AG10803 (cell line): ENCODE results near the gene FMO4.
A peak's percentile ranks its signal among the peaks of the same experiment; 100 is the strongest.
"Not testable (repeated sequence)": the region's sequence is repeated elsewhere in the genome, so short reads cannot be mapped to it uniquely, and the experiment has no call there.

Source experiments
- DNase-seq: peaks from one replicate; pipeline ENCODE4 v3.0.0; 2010; ENCODE audit warnings: low read depth
- H3K4me3 ChIP-seq: 2 replicates; pipeline ENCODE4 v1.5.1; 2011; ENCODE audit warnings: mild to moderate bottlenecking, low read length, control low read depth
- CTCF ChIP-seq: conservative IDR thresholded peaks from 2 replicates; pipeline ENCODE4 v1.5.1; 2011; ENCODE audit warnings: mild to moderate bottlenecking, low read length, control low read depth, inconsistent platforms

The FMO4 gene

DNA sequence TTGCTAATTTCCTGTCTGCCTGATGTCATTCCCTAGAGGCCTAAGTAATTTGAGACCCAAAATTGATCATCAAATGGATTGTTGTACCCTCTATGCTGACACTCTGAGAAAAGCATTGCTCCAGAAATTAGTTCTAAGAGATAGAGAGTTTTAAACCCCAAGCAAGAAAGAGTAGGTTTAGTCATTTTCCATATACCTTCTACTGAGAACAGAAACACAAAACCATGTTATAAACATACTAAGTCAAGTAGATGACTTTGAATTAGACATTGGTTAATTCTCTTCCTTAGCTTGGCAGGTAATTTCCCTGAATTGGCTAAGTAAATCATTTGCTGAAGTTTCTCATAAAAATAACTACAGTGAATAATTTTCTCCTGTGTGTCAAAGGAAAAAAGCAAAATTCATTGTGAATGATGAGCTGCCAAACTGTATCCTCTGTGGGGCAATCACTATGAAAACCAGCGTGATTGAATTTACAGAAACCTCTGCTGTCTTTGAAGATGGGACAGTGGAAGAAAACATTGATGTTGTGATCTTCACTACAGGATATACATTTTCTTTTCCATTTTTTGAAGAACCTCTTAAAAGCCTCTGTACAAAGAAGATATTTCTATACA, 20.1 kb downstream of the FMO4 start:
- no peak for DNase-seq
- TF ChIP-seq CTCF = no peak
- H3K4me3 ChIP-seq = no peak overlapping the region

GRCh38 chr1:171335964-171336363, 22.0 kb downstream of the FMO4 start:
- no peak for DNase-seq
- TF ChIP-seq CTCF = no peak
- H3K4me3 ChIP-seq = no peak overlapping the region

DNA sequence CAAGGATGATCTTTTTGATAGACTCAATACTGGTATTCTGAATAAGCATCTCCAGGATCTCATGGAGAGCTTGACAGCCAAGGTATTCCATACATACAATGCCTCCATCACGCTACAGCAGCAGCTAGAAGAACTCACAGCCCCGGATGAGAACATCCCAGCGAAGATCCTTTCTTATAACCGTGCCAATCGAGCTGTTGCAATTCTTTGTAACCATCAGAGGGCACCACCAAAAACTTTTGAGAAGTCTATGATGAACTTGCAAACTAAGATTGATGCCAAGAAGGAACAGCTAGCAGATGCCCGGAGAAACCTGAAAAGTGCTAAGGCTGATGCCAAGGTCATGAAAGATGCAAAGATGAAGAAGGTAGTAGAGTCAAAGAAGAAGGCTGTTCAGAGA, 25.4 kb downstream of the FMO4 start:
- H3K4me3 ChIP-seq, DNase-seq: not testable (repeated sequence)

DNA sequence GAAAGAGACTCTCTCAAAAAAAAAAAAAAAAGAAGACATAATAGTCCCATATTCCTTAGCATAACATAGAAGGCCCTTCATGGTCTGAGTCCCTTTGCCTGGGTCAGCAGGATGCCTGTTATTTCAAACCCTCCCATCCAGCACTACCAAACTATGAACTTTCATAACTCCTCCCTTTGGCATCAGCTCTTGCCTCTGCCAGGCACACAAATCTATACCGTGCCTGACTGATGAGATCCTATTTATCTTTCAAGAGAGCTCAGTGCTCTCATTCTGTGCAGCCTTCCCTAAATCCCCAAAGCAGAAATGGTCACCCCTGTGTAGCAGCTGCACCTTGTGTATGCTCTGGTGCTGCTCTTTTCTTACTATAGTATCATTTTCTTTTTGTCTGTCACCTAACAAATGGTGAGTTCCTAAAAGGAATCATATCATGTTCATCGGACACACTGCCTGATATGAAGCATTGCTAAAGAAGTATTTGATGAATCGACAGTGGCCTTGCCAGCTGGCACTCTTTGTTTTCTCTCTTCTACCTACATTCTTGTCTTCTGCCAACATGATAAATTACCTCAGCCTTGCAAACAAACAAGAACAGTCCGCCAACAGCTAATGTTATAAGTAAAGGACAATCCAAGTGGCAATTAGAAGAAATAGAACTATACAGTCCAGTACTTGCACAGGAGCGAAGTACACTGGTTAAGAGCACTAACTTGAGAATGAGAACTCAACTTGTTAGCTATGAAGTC, 29.9 kb downstream of the FMO4 start:
- DNase-seq = no peak
- TF ChIP-seq CTCF = no peak
- H3K4me3 ChIP-seq = no peak overlapping the region

DNA sequence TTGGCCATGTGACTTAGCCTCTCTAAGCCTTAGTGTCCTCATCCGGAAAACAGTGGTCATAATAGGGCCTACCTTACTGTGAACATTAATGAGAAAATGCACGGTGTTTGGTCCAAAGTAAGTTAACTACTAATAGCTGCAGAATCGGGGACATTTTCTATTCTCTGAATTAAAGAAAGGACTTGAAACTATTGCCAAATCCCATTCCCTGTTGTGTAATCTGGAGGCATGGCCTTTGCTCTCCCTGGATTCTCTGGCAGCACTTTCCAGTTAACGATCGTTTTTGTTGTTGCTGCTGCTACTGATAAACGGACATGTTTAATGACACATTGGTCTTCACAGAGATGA, 30.5 kb downstream of the FMO4 start:
- TF ChIP-seq CTCF = no peak
- H3K4me3 ChIP-seq = no peak overlapping the region
- DNase-seq = no peak

DNA sequence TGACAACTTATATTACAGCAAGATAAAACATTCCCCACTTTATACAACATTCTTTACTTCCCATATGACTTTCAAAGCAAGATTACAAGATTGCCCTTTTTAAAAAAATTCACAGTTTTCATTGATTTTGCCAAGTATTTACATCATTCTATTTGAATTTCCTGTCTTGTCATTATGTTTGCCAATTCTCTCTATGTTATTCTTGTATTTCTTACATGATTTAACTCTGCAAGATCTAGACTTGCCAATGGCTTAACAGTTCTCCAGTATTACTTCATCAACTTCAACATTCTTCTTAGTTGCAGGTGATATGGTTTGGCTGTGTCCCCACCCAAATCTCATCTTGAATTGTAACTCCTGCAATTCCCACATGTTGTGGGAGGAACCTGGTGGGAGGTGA, 31.6 kb downstream of the FMO4 start:
- TF ChIP-seq CTCF = no peak
- peak; percentile 24 for DNase-seq
- no peak overlapping the region for H3K4me3 ChIP-seq

DNA sequence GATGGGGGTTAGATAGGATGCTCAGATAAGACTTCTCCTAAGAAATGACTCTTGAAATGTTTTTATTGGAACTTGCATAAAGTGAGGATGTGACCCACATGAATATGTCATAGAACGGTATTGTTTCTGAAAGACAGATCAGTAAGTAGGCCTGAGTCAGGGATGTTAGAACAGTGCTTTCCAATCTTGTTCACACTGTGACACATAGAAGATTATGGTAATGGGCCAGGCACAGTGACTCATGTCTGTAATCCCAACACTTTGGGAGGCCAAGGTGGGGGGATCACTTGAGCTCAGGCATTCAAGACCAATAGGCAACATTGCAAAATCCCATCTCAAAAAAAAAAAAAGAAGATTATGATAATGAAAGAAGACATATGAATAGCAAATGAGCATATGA, 32.9 kb downstream of the FMO4 start:
- H3K4me3 ChIP-seq = no peak overlapping the region
- TF ChIP-seq CTCF = no peak
- no peak for DNase-seq
